Suprapubic skin (tissue), 4 donors: ENCODE data around the gene SKAP1.

ENCODE experiments used
- EP300 ChIP-seq: sonication (generic); formaldehyde crosslinking; IDR thresholded peaks from one replicate; pipeline ENCODE4 v1.6.1; 2017; ENCODE audit warnings: antibody characterized with exemption
- POLR2A ChIP-seq, 2 donors: fragments of 450-650 bp; IDR thresholded peaks; one replicate each; pipeline ENCODE4 v1.6.1; 2017; ENCODE audit warnings: antibody characterized with exemption in 2 of 2, mild to moderate bottlenecking in 2 of 2, moderate library complexity in 2 of 2
- POLR2AphosphoS5 ChIP-seq, 3 donors: sonication (generic); formaldehyde crosslinking; IDR thresholded peaks; one replicate each; pipeline ENCODE4 v1.6.1; 2017; ENCODE audit warnings: antibody characterized with exemption in 3 of 3
- TF ChIP-seq, protein P1 (sequence below), 2 donors: fragments of 200-600 bp in 1 of 2; fragments of 450-650 bp in 1 of 2; sonication (generic) in 1 of 2; IDR thresholded peaks; one replicate each; pipeline ENCODE4 v1.5.1; 2016 to 2019; ENCODE audit warnings: antibody characterized with exemption in 2 of 2, mild to moderate bottlenecking in 1 of 2, moderate library complexity in 1 of 2

DNA sequence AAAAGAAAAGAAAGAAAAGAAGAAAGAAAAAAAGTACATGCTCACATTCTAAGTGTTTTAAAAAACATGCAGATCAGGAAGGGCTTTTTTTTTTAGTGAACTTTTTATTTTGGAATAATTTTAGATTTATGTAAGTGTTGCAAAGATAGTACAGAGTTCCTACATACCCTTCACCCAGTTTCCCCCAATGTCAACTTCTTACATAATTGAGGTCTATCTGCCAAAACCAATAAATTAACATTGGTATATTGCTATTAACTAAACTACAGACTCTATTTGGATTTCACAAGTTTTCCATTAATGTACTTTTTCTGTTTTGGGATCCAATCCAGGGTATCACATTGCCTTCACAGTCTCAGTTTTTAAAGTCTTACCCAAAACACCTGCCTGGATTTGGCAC lies 81.7 kb downstream of the SKAP1 start:
- TF ChIP-seq, protein P1, sequence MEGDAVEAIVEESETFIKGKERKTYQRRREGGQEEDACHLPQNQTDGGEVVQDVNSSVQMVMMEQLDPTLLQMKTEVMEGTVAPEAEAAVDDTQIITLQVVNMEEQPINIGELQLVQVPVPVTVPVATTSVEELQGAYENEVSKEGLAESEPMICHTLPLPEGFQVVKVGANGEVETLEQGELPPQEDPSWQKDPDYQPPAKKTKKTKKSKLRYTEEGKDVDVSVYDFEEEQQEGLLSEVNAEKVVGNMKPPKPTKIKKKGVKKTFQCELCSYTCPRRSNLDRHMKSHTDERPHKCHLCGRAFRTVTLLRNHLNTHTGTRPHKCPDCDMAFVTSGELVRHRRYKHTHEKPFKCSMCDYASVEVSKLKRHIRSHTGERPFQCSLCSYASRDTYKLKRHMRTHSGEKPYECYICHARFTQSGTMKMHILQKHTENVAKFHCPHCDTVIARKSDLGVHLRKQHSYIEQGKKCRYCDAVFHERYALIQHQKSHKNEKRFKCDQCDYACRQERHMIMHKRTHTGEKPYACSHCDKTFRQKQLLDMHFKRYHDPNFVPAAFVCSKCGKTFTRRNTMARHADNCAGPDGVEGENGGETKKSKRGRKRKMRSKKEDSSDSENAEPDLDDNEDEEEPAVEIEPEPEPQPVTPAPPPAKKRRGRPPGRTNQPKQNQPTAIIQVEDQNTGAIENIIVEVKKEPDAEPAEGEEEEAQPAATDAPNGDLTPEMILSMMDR (IDR thresholded peaks at IDR 0.05): no peak
- TF ChIP-seq EP300: no peak
- no peak for TF ChIP-seq POLR2AphosphoS5 (IDR thresholded peaks at IDR 0.05)
- no peak for TF ChIP-seq POLR2A (IDR thresholded peaks at IDR 0.05)
